A549 (cell line): Measurements from ENCODE around the gene ITPR3.

ENCODE experiments used
- FOSL2 ChIP-seq, 2 experiments: fragments of 450-650 bp in 1 of 2; fragments of >200 bp in 1 of 2; sonication (Bioruptor Twin) in 1 of 2; formaldehyde crosslinking; IDR thresholded peaks; 2 replicates each; pipeline versions ENCODE4 v1.5.0 to v1.6.1; 2016 to 2020; ENCODE audit warnings: mild to moderate bottlenecking in 1 of 2, moderate library complexity in 1 of 2
- JUN ChIP-seq, 2 experiments: fragments of >200 bp; sonication (Bioruptor Twin); formaldehyde crosslinking; IDR thresholded peaks; 2 replicates in 1 of 2; 3 replicates in 1 of 2; pipeline ENCODE4 v1.6.1; 2016 to 2017
- NPAS2 ChIP-seq: fragments of 250-450 bp; sonication (Bioruptor Pico); IDR thresholded peaks from 2 replicates; pipeline ENCODE4 v1.8.0; 2022; ENCODE audit warnings: mild to moderate bottlenecking, moderate library complexity, borderline replicate concordance
- POLR2A ChIP-seq: IDR thresholded peaks from 2 replicates; pipeline ENCODE4 v1.6.1; 2012; ENCODE audit warnings: mild to moderate bottlenecking, low read length
- RAD21 ChIP-seq, 2 experiments: fragments of >200 bp in 1 of 2; sonication (Bioruptor Twin) in 1 of 2; formaldehyde crosslinking in 1 of 2; IDR thresholded peaks in 1 of 2; conservative IDR thresholded peaks in 1 of 2; 2 replicates in 1 of 2; 3 replicates in 1 of 2; pipeline ENCODE4 v1.6.1; 2012 to 2018; ENCODE audit warnings: inconsistent platforms in 1 of 2
- SMC3 ChIP-seq: fragments of >200 bp; sonication (Bioruptor Twin); formaldehyde crosslinking; IDR thresholded peaks from 3 replicates; pipeline ENCODE4 v1.6.1; 2018; ENCODE audit warnings: inconsistent platforms
- TF ChIP-seq, protein P1 (sequence below): fragments of >200 bp; sonication (Bioruptor Twin); formaldehyde crosslinking; IDR thresholded peaks from 3 replicates; pipeline ENCODE4 v1.5.1; 2016
- TF ChIP-seq, protein P2 (sequence below): fragments of 200-600 bp; sonication (generic); IDR thresholded peaks from 2 replicates; pipeline ENCODE4 v1.6.1; 2016; ENCODE audit warnings: antibody characterized with exemption, mild to moderate bottlenecking, moderate library complexity
- TF ChIP-seq, protein P3 (sequence below): IDR thresholded peaks from 2 replicates; pipeline ENCODE4 v1.6.1; 2012

DNA sequence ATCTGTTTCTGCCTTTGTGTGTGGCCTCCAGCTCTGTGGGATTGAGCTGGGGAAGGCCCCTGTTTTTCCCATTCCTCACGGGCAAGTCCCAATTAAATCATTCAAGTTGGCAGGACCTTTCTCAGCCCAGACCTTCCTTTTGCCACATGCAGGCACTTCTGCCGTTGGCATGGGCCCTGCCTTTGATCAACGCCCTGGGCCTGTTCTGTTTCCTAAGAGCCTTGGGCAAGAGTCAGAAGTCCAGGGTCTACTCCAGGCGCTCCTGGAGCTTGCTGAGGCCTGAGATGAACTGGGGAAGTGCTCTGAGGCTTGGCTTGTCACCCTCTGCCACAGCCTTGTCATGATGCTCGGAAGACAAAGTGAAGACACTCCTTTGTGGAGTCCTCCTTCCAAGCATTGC lies 118.4 kb downstream of the ITPR3 start:
- TF ChIP-seq POLR2A, result no peak
- TF ChIP-seq SMC3, result no peak
- TF ChIP-seq, protein P1, sequence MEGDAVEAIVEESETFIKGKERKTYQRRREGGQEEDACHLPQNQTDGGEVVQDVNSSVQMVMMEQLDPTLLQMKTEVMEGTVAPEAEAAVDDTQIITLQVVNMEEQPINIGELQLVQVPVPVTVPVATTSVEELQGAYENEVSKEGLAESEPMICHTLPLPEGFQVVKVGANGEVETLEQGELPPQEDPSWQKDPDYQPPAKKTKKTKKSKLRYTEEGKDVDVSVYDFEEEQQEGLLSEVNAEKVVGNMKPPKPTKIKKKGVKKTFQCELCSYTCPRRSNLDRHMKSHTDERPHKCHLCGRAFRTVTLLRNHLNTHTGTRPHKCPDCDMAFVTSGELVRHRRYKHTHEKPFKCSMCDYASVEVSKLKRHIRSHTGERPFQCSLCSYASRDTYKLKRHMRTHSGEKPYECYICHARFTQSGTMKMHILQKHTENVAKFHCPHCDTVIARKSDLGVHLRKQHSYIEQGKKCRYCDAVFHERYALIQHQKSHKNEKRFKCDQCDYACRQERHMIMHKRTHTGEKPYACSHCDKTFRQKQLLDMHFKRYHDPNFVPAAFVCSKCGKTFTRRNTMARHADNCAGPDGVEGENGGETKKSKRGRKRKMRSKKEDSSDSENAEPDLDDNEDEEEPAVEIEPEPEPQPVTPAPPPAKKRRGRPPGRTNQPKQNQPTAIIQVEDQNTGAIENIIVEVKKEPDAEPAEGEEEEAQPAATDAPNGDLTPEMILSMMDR, result no peak
- TF ChIP-seq RAD21 (conservative IDR thresholded peaks at IDR 0.05 in 1 of 2, IDR thresholded peaks at IDR 0.05 in 1 of 2), result no peak
- no peak for TF ChIP-seq JUN (IDR thresholded peaks at IDR 0.05)
- no peak for TF ChIP-seq NPAS2 (CRISPR knock-in tag)
- TF ChIP-seq, protein P2, sequence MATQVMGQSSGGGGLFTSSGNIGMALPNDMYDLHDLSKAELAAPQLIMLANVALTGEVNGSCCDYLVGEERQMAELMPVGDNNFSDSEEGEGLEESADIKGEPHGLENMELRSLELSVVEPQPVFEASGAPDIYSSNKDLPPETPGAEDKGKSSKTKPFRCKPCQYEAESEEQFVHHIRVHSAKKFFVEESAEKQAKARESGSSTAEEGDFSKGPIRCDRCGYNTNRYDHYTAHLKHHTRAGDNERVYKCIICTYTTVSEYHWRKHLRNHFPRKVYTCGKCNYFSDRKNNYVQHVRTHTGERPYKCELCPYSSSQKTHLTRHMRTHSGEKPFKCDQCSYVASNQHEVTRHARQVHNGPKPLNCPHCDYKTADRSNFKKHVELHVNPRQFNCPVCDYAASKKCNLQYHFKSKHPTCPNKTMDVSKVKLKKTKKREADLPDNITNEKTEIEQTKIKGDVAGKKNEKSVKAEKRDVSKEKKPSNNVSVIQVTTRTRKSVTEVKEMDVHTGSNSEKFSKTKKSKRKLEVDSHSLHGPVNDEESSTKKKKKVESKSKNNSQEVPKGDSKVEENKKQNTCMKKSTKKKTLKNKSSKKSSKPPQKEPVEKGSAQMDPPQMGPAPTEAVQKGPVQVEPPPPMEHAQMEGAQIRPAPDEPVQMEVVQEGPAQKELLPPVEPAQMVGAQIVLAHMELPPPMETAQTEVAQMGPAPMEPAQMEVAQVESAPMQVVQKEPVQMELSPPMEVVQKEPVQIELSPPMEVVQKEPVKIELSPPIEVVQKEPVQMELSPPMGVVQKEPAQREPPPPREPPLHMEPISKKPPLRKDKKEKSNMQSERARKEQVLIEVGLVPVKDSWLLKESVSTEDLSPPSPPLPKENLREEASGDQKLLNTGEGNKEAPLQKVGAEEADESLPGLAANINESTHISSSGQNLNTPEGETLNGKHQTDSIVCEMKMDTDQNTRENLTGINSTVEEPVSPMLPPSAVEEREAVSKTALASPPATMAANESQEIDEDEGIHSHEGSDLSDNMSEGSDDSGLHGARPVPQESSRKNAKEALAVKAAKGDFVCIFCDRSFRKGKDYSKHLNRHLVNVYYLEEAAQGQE, result no peak
- TF ChIP-seq, protein P3, sequence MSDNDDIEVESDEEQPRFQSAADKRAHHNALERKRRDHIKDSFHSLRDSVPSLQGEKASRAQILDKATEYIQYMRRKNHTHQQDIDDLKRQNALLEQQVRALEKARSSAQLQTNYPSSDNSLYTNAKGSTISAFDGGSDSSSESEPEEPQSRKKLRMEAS, result no peak
- TF ChIP-seq FOSL2 (IDR thresholded peaks at IDR 0.05), result no peak
- TF ChIP-seq FOSL2 (CRISPR knock-in tag; IDR thresholded peaks at IDR 0.05), result no peak
